Measurements from ENCODE around the gene SF3B4. TPM values are rescaled to one million over a fixed set of nuclear protein-coding genes. Genes with fewer than 3 reads are reported as not detected.
A peak's percentile ranks its signal among the peaks of the same experiment; 100 is the strongest.

Gene SF3B4
- total and polyA plus RNA-seq, 2 of the 13 experiments (the other 11 are each of a cell fraction or from before 2014, with no cell fraction given), result 13.8 to 14.8 TPM

DNA sequence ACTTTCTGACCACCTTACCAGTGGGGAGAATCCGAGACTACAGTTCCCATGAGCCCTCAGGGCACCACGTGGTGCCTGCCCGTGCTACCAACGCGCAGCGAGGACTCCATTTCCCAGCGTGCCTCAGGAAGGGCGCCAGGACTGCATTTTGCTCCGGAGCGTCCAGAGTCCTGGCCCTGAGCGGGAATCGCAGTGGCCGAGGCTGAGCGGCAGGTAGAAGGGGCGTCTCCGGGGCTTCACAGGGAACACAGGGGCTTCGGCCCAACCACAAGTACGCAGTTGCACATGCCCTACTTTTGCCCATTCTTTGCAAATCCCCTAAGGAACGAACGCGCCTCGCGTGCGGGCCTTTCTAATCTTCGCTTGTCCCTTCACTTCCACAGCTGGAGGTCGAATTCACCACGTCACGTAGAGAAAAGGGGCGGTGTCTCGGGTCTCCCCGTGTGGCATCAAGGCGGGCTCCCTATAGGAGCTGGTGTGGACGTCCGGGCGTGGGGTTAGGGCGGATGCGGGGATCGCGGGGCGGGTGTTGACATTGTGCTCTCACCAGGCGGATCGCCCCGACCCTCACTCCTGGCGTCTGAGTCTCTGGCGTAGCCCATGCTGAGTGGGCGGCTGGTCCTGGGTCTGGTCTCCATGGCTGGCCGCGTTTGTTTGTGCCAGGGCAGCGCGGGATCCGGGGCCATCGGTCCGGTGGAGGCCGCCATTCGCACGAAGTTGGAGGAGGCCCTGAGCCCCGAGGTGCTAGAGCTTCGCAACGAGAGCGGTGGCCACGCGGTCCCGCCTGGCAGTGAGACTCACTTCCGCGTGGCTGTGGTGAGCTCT, 27.9 kb downstream of the SF3B4 start, which contains the start of gene BOLA1 (continued):
- TF ChIP-seq PRDM4 (CRISPR knock-in tag; IDR thresholded peaks at IDR 0.05; ENCODE audit: borderline replicate concordance), result no peak
- TF ChIP-seq, protein P1, sequence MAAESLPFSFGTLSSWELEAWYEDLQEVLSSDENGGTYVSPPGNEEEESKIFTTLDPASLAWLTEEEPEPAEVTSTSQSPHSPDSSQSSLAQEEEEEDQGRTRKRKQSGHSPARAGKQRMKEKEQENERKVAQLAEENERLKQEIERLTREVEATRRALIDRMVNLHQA (CRISPR knock-in tag; IDR thresholded peaks at IDR 0.05), result no peak
- no peak for TF ChIP-seq ZFP36L1 (CRISPR knock-in tag; IDR thresholded peaks at IDR 0.05)
- no peak for TF ChIP-seq ZNF160 (CRISPR knock-in tag; IDR thresholded peaks at IDR 0.05)
- TF ChIP-seq MED1 (CRISPR knock-in tag; IDR thresholded peaks at IDR 0.05), result peak; percentile 19; the same call in 1 of the 2 replicates
- TF ChIP-seq FOSL2 (CRISPR knock-in tag; IDR thresholded peaks at IDR 0.05), result peak; percentile 15; the same call in 1 of the 2 replicates
- TF ChIP-seq ZNF740 (CRISPR knock-in tag; IDR thresholded peaks at IDR 0.05), result no peak
- TF ChIP-seq, protein P2, sequence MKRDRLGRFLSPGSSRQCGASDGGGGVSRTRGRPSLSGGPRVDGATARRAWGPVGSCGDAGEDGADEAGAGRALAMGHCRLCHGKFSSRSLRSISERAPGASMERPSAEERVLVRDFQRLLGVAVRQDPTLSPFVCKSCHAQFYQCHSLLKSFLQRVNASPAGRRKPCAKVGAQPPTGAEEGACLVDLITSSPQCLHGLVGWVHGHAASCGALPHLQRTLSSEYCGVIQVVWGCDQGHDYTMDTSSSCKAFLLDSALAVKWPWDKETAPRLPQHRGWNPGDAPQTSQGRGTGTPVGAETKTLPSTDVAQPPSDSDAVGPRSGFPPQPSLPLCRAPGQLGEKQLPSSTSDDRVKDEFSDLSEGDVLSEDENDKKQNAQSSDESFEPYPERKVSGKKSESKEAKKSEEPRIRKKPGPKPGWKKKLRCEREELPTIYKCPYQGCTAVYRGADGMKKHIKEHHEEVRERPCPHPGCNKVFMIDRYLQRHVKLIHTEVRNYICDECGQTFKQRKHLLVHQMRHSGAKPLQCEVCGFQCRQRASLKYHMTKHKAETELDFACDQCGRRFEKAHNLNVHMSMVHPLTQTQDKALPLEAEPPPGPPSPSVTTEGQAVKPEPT (CRISPR knock-in tag; IDR thresholded peaks at IDR 0.05; ENCODE audit: low read depth), result no peak
- TF ChIP-seq GFI1 (CRISPR knock-in tag; IDR thresholded peaks at IDR 0.05; ENCODE audit: borderline replicate concordance), result no peak
- TF ChIP-seq ZNF282 (IDR thresholded peaks at IDR 0.05; ENCODE audit: partially characterized antibody), result no peak
- TF ChIP-seq ZNF343 (CRISPR knock-in tag; IDR thresholded peaks at IDR 0.05), result no peak
- TF ChIP-seq TBX2 (CRISPR knock-in tag; IDR thresholded peaks at IDR 0.05; ENCODE audit: borderline replicate concordance), result peak; percentile 50; the same call in 1 of the 2 replicates
- no peak for TF ChIP-seq ZNF12 (CRISPR knock-in tag; IDR thresholded peaks at IDR 0.05)
- no peak for TF ChIP-seq NPAS2 (CRISPR knock-in tag; IDR thresholded peaks at IDR 0.05; ENCODE audit: borderline replicate concordance)
- TF ChIP-seq ZNF543 (CRISPR knock-in tag; IDR thresholded peaks at IDR 0.05), result no peak
- no peak for TF ChIP-seq PHF21A (CRISPR knock-in tag; IDR thresholded peaks at IDR 0.05)
- TF ChIP-seq ZNF234 (CRISPR knock-in tag; conservative IDR thresholded peaks at IDR 0.05), result no peak
- TF ChIP-seq, protein P3, sequence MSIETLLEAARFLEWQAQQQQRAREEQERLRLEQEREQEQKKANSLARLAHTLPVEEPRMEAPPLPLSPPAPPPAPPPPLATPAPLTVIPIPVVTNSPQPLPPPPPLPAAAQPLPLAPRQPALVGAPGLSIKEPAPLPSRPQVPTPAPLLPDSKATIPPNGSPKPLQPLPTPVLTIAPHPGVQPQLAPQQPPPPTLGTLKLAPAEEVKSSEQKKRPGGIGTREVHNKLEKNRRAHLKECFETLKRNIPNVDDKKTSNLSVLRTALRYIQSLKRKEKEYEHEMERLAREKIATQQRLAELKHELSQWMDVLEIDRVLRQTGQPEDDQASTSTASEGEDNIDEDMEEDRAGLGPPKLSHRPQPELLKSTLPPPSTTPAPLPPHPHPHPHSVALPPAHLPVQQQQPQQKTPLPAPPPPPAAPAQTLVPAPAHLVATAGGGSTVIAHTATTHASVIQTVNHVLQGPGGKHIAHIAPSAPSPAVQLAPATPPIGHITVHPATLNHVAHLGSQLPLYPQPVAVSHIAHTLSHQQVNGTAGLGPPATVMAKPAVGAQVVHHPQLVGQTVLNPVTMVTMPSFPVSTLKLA (IDR thresholded peaks at IDR 0.05), result peak; percentile 70
- no peak for TF ChIP-seq KLF6 (CRISPR knock-in tag; IDR thresholded peaks at IDR 0.05)
- TF ChIP-seq ZNF576 (CRISPR knock-in tag; IDR thresholded peaks at IDR 0.05), result no peak
- TF ChIP-seq YEATS4 (CRISPR knock-in tag; IDR thresholded peaks at IDR 0.05; ENCODE audit: borderline replicate concordance), result no peak
- no peak for TF ChIP-seq MBD4 (IDR thresholded peaks at IDR 0.05; ENCODE audit: borderline replicate concordance, low read length)
- TF ChIP-seq CCDC6 (CRISPR knock-in tag; IDR thresholded peaks at IDR 0.05), result 0 out of 2 replicates have a peak, but pooled peaks have one; percentile 45

Data from HepG2 (cell line).